Coronary artery (tissue), 2 donors: Measurements from ENCODE around the gene FUS.

Experiments
- DNase-seq: peaks from one replicate; pipeline ENCODE4 v3.0.0-alpha.2; 2017; ENCODE audit warnings: low spot score
- H3K27ac ChIP-seq, 2 donors: fragments of 200-600 bp; sonication (generic); one replicate each; pipeline ENCODE4 v1.5.1; 2016 to 2019
- H3K4me3 ChIP-seq: fragments of 200-600 bp; sonication (generic); 2 replicates; pipeline ENCODE4 v1.5.1; 2016; ENCODE audit warnings: mild to moderate bottlenecking, moderate library complexity
- TF ChIP-seq, protein P1 (sequence below): fragments of 200-600 bp; sonication (generic); IDR thresholded peaks from one replicate; pipeline ENCODE4 v1.5.1; 2019; ENCODE audit warnings: antibody characterized with exemption

Gene FUS

DNA sequence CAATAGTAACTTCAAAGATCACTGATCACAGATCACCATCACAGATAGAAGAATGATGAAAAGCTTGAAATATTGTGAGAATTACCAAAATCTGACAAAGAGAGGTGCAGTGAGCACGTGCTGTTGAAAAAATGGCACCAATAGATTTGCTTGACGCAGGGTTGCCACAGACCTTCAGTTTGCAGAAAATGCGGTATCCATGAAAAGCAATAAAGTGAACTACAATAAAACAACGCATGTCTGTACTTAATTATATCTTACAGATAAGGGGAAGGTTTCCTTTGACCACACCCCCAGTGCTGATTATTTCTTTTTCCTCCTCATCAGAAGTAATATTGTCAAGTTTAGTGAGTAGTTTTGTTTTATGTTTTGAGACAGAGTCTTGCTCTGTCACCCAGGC lies 58.1 kb downstream of the FUS start:
- H3K4me3 ChIP-seq: no peak overlapping the region
- no peak for DNase-seq
- H3K27ac ChIP-seq: no peak overlapping the region
- TF ChIP-seq, protein P1, sequence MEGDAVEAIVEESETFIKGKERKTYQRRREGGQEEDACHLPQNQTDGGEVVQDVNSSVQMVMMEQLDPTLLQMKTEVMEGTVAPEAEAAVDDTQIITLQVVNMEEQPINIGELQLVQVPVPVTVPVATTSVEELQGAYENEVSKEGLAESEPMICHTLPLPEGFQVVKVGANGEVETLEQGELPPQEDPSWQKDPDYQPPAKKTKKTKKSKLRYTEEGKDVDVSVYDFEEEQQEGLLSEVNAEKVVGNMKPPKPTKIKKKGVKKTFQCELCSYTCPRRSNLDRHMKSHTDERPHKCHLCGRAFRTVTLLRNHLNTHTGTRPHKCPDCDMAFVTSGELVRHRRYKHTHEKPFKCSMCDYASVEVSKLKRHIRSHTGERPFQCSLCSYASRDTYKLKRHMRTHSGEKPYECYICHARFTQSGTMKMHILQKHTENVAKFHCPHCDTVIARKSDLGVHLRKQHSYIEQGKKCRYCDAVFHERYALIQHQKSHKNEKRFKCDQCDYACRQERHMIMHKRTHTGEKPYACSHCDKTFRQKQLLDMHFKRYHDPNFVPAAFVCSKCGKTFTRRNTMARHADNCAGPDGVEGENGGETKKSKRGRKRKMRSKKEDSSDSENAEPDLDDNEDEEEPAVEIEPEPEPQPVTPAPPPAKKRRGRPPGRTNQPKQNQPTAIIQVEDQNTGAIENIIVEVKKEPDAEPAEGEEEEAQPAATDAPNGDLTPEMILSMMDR: no peak
